Measurements from ENCODE around the gene HDAC9.
"Not testable (repeated sequence)": the region's sequence is repeated elsewhere in the genome, so short reads cannot be mapped to it uniquely, and the experiment has no call there.

The HDAC9 gene

DNA sequence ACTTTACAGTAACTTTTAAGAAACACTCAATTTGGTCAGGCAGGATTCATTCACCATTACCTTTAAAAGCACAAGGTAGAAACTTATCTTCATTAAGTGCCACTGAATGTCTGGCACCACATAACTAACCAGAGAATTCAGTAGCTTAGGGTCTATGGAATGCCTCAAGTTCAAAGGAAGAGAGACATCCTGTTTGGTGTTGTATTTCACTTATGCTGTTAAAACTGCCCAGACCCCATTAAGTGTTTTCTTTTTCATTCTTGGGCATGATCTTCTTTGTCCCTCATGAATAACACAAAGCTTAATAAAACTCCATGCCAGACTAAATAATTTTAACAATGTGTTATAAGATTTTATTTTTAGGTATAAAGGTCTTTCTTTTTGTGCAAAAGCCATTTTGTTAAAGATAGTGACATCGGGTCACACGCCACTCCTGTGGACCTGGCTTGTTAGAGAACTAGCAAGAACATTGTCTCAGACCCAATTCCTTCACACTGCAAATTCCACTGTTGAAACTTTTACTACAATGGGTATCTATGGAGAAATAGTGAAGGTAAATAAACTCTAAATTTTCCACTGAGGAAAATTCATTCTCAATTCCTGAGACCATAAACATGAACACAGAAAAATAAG is 400.9 kb downstream of the HDAC9 start:
- DNase-seq (ENCODE audit: low read depth in 2 of 2), result no peak

- no peak for DNase-seq (ENCODE audit: low read depth in 2 of 2)
These were observed 404.7 kb downstream of the HDAC9 start for GRCh38 chr7:18900236-18900635.

GRCh38 chr7:18900803-18901202 is 405.3 kb downstream of the HDAC9 start:
- DNase-seq (ENCODE audit: low read depth in 2 of 2), result no peak

- DNase-seq (ENCODE audit: low read depth in 2 of 2), result no peak
These were observed 405.8 kb downstream of the HDAC9 start for GRCh38 chr7:18901351-18901750.

- DNase-seq (ENCODE audit: low read depth in 2 of 2), result no peak
These were observed 406.5 kb downstream of the HDAC9 start for GRCh38 chr7:18901982-18902421.

DNA sequence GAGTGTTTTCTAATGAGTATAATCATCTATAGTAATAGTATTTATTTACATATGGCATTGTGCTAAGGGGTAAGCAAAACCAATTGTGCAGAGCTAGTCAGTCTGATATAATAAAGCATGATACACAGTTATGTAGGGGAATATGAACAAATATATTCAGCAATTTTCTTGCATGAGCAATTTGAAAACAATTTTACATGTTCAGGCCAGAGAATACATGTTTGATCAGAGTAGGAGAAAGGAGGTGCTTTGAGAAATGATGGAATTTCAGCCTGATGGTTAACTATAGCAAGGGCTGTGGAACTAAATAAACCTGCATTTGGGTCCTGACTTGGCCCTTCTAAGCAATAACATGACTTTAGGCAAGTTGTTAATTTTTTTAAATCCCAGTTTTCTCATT is 407.3 kb downstream of the HDAC9 start:
- no peak for DNase-seq (ENCODE audit: low read depth in 2 of 2)

DNA sequence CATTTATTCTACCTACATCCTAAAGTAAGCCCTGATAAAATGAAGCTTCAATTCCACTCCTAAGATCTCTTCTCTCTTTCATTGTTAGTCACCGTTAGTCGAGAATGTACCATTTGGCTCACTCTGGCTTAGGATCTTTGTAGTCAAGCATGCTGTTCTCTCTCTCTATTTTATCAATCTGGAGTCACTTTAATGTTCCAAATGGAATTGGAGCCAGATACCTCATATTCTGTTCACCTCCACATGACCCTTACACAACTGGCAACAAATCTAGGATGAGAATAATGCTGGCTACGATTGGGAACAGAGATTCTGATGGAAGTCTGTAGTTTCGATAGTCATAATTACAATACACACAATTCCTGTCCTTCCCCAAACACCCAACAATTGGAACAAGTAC is 408.1 kb downstream of the HDAC9 start:
- no peak for DNase-seq (ENCODE audit: low read depth in 2 of 2)

GRCh38 chr7:18905316-18905943 is 409.9 kb downstream of the HDAC9 start:
- DNase-seq (ENCODE audit: low read depth in 2 of 2), result no peak

- no peak for DNase-seq (ENCODE audit: low read depth in 2 of 2)
These were observed 411.4 kb downstream of the HDAC9 start for GRCh38 chr7:18906901-18907300.

GRCh38 chr7:18913106-18913505 is 417.6 kb downstream of the HDAC9 start:
- no peak for DNase-seq (ENCODE audit: low read depth in 2 of 2)

DNA sequence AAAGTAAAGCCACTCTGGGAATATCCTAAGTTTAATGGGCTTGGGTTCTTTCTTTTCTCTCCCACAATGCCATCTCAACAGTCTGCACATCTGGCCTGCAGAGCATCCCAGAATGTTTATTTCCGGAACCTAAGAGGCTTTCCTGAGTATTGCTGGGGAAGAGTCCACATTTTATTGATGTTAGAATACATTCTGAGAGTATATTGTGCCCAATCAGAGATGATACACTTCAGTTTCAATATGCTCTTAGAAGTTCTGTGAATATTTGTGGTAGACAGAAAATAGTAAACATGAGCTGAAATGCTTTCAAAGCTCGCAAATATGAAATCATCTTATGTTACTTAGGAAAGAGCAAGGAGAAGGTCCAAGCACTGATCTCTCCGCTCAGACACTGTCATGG is 421.3 kb downstream of the HDAC9 start:
- no peak for DNase-seq (ENCODE audit: low read depth in 2 of 2)

DNA sequence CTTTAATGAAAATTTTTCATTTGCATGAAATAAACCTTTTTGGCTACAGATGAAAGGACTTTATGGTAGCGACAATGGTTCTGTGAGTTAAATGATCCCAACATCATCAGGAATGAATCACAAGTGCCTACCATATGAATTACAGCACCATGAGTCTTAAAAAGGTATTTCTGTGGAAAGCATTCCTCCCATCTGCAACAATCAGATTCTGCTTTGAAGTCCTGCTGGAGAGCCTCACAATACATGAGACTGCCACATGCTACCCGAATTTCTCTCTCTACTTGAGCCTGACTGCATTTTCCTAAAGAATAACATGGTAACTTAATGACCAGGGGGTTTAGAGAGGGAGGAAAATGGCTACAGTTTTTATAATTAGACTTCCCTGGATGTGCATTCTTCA is 431.6 kb downstream of the HDAC9 start:
- DNase-seq (ENCODE audit: low read depth in 2 of 2), result no peak

DNA sequence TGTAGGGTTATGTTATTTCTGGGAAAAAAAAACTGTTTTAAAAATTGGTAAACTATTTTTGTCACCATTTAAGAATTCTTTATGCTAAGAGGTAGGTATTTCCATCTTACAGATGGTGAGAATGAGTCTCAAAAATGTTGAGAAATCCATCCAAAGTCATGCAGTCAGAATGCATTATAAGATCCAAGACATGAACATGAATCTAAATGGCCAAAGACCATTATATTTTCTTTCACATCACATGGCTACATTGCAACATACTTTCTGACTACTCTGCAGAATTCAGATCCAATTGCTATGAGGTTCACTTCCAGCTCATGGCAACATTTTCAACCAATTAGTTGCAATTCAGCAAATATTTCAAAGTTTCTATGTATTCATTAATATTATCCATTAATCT is 440.7 kb downstream of the HDAC9 start:
- DNase-seq (ENCODE audit: low read depth in 2 of 2), result no peak

- DNase-seq (ENCODE audit: low read depth in 2 of 2), result no peak
These were observed 444.4 kb downstream of the HDAC9 start for GRCh38 chr7:18939771-18940592.

- DNase-seq (ENCODE audit: low read depth in 2 of 2), result no peak
These were observed 445.1 kb downstream of the HDAC9 start for GRCh38 chr7:18940593-18941134.

- no peak for DNase-seq (ENCODE audit: low read depth in 2 of 2)
These were observed 445.7 kb downstream of the HDAC9 start for GRCh38 chr7:18941207-18941606.

DNA sequence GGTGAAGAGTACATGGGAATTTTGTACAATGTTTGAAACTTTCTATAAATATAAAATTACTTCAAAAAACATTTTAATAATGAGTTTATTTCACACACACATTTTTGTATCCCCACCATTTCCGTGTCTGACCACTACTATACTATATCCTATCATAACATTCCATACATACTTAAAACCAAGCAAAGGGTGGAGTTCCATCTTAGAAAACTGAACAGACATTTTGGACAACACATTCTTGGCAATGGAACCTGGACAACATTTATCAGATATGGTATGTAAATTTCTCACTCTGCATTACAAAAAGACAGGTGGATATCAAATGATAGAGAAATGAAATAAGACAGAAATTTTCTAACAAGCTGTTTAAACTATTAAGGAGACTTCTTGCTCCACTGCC is 453.0 kb downstream of the HDAC9 start:
- DNase-seq (ENCODE audit: low read depth in 2 of 2), result no peak

DNA sequence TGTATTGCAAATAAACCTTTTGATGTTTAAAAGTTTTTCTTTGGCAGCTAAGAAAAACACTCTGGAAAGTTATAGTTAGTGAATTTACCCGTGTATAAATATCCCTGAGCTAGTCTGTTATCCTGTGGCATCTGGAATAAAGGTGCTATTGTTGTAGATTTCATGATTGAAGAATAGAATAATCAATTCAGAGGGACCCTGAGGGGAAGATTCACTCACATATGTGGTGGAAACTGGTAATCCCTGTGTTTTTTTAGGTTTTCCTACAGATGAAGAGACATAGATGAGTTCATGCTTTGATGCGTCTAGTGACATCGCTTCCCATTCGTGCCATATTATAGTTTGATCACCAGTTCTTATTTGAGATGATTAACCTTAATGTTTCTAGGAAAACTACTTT is 457.3 kb downstream of the HDAC9 start:
- no peak for DNase-seq (ENCODE audit: low read depth in 2 of 2)

GRCh38 chr7:18958627-18959026 is 463.1 kb downstream of the HDAC9 start:
- no peak for DNase-seq (ENCODE audit: low read depth in 2 of 2)

- DNase-seq (ENCODE audit: low read depth in 2 of 2), result no peak
These were observed 465.2 kb downstream of the HDAC9 start for GRCh38 chr7:18960725-18961124.

DNA sequence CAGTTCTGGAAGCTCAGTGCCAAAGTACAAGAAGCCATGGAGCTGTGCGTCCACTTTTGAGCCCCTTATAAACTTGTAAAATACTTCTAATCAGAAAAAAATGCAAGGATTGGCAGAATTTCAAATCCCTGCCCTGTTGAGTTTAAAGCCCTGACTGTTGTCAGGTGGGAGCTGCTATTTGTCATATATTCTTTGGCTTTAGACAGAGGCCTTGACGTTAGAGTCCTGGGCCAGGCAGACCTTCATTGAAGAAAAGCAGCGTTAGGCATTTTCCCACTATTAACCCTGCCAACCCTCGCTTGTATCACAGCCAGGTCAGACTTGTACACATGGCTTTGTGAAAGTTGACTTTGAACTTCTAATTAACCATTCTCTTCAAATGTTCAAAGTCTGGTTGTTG is 466.5 kb downstream of the HDAC9 start:
- DNase-seq (ENCODE audit: low read depth in 2 of 2), result no peak

GRCh38 chr7:18965657-18966056 is 470.1 kb downstream of the HDAC9 start:
- no peak for DNase-seq (ENCODE audit: low read depth in 2 of 2)

GRCh38 chr7:18967755-18968154 is 472.2 kb downstream of the HDAC9 start:
- DNase-seq (ENCODE audit: low read depth in 2 of 2), result not testable (repeated sequence)

Measured in stimulated activated CD8-positive, alpha-beta memory T cell treated with anti-CD3 and anti-CD28 coated beads, Interleukin-7, amount 100 ng/mL, for 4 hours (primary cell).